Tongue (tissue), 2 donors: ENCODE measurements around the gene CDCA3. TPM values are rescaled to one million over a fixed set of nuclear protein-coding genes. Genes with fewer than 3 reads are reported as not detected.

Experiments used
- DNase-seq: peaks from one replicate; pipeline ENCODE4 v3.0.0-alpha.2; 2015
- total RNA-seq: library from RNA; depleted of rRNA; stranded (reverse); fragments of >200 nt; gene quantifications from one replicate; pipeline ENCODE4 v1.2.3, GENCODE V29; 2014

The CDCA3 gene
- total RNA-seq, 1 donor from 2014 or later, result 5.9 TPM

GRCh38 chr12:6820166-6820565 lies 30.9 kb downstream of the CDCA3 start:
- DNase-seq, result no peak

- no peak for DNase-seq
Measured at GRCh38 chr12:6819106-6820030, 31.7 kb downstream of the CDCA3 start.

- no peak for DNase-seq
Measured at GRCh38 chr12:6818645-6819044, 32.4 kb downstream of the CDCA3 start.

- DNase-seq, result no peak
Measured at GRCh38 chr12:6818222-6818621, 32.9 kb downstream of the CDCA3 start.

- DNase-seq, result no peak
Measured at GRCh38 chr12:6817662-6818157, 33.4 kb downstream of the CDCA3 start.

GRCh38 chr12:6817098-6817497 lies 34.0 kb downstream of the CDCA3 start:
- no peak for DNase-seq

- DNase-seq, result no peak
Measured at GRCh38 chr12:6816598-6816997, 34.5 kb downstream of the CDCA3 start.

GRCh38 chr12:6813363-6813762 lies 37.7 kb downstream of the CDCA3 start:
- no peak for DNase-seq

GRCh38 chr12:6810758-6811157 lies 40.3 kb downstream of the CDCA3 start:
- no peak for DNase-seq

- no peak for DNase-seq
Measured at GRCh38 chr12:6809056-6809455, 42.0 kb downstream of the CDCA3 start.

GRCh38 chr12:6807170-6807569 lies 43.9 kb downstream of the CDCA3 start:
- no peak for DNase-seq

GRCh38 chr12:6799147-6799546 lies 51.9 kb downstream of the CDCA3 start:
- no peak for DNase-seq

Other genes starting within 250 kb of the CDCA3 start
- gene CHD4, start 243.9 kb downstream of the CDCA3 start, total RNA-seq, result 211 TPM
- 2.6 TPM for gene LPAR5, start 215.3 kb downstream of the CDCA3 start, total RNA-seq
- 1.5 TPM for gene ACRBP, start 203.9 kb downstream of the CDCA3 start, total RNA-seq
- gene ING4, start 188.2 kb downstream of the CDCA3 start, total RNA-seq, result 46.2 TPM
- gene ZNF384, start 161.9 kb downstream of the CDCA3 start, total RNA-seq, result 19.7 TPM
- 1.6 TPM for gene PIANP, start 150.5 kb downstream of the CDCA3 start, total RNA-seq
- gene COPS7A, start 127.2 kb downstream of the CDCA3 start, total RNA-seq, result 41.5 TPM
- gene MLF2, start 98.1 kb downstream of the CDCA3 start, total RNA-seq, result 103 TPM
- gene PTMS, start 84.9 kb downstream of the CDCA3 start, total RNA-seq, result 102 TPM
- not detected for gene LAG3, start 78.8 kb downstream of the CDCA3 start, total RNA-seq
- 3.7 TPM for gene CD4, start 61.8 kb downstream of the CDCA3 start, total RNA-seq
- gene GPR162, start 29.5 kb downstream of the CDCA3 start, total RNA-seq, result 13.1 TPM
- 45.5 TPM for gene P3H3, start 22.9 kb downstream of the CDCA3 start, total RNA-seq
- gene GNB3, start 10.4 kb downstream of the CDCA3 start, total RNA-seq, result 5.8 TPM
- gene USP5, start 864 bp upstream of the CDCA3 start, total RNA-seq, result 67.0 TPM
- gene TPI1, start 16.2 kb upstream of the CDCA3 start, total RNA-seq, result 1,153 TPM
- gene SPSB2, start 22.0 kb upstream of the CDCA3 start, total RNA-seq, result 3.8 TPM
- 5.9 TPM for gene LRRC23, start 53.5 kb upstream of the CDCA3 start, total RNA-seq
- gene ENO2, start 63.3 kb upstream of the CDCA3 start, total RNA-seq, result 5.5 TPM
- 34.3 TPM for gene ATN1, start 76.7 kb upstream of the CDCA3 start, total RNA-seq
- not detected for gene RNU7-1, start 92.5 kb upstream of the CDCA3 start, total RNA-seq
- 135 TPM for gene C12orf57, start 92.7 kb upstream of the CDCA3 start, total RNA-seq
- gene PTPN6, start 100.1 kb upstream of the CDCA3 start, total RNA-seq, result 11.4 TPM
- 238 TPM for gene PHB2, start 119.4 kb upstream of the CDCA3 start, total RNA-seq
- gene EMG1, start 119.6 kb upstream of the CDCA3 start, total RNA-seq, result 31.3 TPM
- 13.1 TPM for gene LPCAT3, start 167.2 kb upstream of the CDCA3 start, total RNA-seq
- 87.7 TPM for gene C1S, start 209.4 kb upstream of the CDCA3 start, total RNA-seq
- gene C1R, start 241.2 kb upstream of the CDCA3 start, total RNA-seq, result 100 TPM